IPS-18c (cell line): ENCODE measurements around the gene HOXD4.

Source experiments
- H3K4me3 ChIP-seq: 2 replicates; pipeline ENCODE4 v1.7.0; 2013; ENCODE audit warnings: low read depth, mild to moderate bottlenecking, low read length, moderate library complexity; ENCODE audit not compliant: insufficient read depth
- H3K9me3 ChIP-seq: one replicate; pipeline ENCODE4 v1.6.1; 2013; ENCODE audit warnings: mild to moderate bottlenecking, low read length, moderate library complexity; ENCODE audit not compliant: control insufficient read depth, insufficient read depth

Gene HOXD4

DNA sequence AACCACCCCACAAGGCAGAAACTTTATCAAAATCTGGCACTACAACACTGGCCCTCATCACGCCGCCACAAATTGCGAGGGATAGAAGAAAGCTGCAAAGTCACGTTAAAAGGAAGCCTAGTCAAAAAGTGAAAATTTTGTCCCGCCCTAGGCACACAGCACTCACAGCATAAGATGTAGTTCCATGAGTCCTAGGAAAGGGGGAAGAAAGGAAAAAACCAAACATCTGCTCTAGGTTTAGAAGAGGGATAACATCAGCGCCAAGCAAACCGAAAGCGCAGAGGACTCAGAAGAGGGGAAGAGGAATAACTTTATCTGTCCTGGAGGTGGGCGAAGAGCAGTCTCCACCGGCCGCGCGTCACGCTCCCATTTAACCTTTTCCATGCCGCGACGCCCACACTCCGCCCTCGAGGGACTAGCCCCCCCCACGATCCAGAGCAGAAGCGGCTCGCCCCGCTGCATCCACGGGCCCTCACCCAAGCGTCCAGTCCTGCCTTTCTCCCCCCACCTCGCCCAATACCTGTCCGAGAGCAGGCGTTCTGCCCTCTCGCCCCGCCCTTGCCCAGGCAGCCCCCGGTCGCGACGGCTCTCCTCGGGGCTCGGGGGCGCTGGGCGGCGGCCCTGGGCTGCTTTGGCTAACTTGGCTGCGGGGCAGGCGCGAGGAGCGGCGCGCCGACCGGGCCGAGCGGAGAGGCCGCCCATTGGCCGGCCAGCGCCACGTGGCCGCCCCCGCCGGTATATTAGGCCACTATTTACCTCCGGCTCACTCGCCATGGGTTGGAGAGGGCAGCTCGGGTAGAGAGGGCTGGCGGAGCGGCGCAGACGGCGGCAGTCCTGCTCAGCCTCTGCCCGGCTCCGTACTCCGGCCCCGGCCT is 36.8 kb downstream of the HOXD4 start, which contains the start of gene HOXD1:
TSS of gene HOXD1 (plus strand) at position 770 of the 875 bp plus-strand sequence. CDS start 134 bp downstream, outside the sequence.
- Histone ChIP-seq H3K9me3 (peaks cover 4% of the 10 kb centered on the region), H3K4me3 (peak within 1 kb of the TSS; percentile 43)

DNA sequence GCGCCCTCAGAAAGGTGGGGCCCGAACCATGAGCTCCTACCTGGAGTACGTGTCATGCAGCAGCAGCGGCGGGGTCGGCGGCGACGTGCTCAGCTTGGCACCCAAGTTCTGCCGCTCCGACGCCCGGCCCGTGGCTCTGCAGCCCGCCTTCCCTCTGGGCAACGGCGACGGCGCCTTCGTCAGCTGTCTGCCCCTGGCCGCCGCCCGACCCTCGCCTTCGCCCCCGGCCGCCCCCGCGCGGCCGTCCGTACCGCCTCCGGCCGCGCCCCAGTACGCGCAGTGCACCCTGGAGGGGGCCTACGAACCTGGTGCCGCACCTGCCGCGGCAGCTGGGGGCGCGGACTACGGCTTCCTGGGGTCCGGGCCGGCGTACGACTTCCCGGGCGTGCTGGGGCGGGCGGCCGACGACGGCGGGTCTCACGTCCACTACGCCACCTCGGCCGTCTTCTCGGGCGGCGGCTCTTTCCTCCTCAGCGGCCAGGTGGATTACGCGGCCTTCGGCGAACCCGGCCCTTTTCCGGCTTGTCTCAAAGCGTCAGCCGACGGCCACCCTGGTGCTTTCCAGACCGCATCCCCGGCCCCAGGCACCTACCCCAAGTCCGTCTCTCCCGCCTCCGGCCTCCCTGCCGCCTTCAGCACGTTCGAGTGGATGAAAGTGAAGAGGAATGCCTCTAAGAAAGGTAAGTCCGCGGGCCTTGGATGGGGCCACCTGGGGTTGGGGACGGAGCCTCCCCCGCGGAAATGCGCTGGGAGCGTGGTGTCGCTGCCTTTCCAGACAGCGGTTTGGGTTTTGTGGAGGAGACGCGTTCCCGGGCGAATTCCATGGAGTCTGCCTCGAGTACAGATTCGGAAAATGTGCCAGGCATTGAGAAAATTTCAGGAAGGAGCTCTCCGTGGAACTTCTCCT is 37.7 kb downstream of the HOXD4 start:
- H3K4me3 ChIP-seq: peak overlapping the region; percentile 43

DNA sequence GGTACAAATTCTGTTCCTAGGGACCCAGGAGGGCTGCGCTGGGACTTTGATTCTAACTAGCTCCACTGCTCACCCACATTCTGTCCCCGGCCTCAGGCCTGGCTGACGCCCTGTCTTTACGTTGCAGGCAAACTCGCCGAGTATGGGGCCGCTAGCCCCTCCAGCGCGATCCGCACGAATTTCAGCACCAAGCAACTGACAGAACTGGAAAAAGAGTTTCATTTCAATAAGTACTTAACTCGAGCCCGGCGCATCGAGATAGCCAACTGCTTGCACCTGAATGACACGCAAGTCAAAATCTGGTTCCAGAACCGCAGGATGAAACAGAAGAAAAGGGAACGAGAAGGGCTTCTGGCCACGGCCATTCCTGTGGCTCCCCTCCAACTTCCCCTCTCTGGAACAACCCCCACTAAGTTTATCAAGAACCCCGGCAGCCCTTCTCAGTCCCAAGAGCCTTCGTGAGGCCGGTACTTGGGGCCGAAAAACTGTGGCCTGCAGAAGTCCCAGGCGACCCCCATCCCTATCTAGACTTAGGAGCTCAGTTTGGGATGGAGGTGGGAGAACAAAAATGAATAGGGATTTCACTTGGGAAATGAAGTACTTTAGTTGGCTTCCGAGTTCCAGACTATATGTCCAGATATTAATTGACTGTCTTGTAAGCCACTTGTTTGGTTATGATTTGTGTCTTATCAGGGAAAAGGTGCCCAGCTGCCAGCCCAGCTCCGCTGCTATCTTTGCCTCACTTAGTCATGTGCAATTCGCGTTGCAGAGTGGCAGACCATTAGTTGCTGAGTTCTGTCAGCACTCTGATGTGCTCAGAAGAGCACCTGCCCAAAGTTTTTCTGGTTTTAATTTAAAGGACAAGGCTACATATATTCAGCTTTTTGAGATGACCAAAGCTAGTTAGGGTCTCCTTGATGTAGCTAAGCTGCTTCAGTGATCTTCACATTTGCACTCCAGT is 38.6 kb downstream of the HOXD4 start:
- Histone ChIP-seq H3K9me3 (peaks cover 4% of the 10 kb centered on the region), H3K4me3 (peak overlapping the region; percentile 4; the same call in 1 of the 2 replicates)

More for the DNA sequence above, 37.7 kb downstream of the HOXD4 start:
- peaks cover 4% of the 10 kb centered on the region for H3K9me3 ChIP-seq

DNA sequence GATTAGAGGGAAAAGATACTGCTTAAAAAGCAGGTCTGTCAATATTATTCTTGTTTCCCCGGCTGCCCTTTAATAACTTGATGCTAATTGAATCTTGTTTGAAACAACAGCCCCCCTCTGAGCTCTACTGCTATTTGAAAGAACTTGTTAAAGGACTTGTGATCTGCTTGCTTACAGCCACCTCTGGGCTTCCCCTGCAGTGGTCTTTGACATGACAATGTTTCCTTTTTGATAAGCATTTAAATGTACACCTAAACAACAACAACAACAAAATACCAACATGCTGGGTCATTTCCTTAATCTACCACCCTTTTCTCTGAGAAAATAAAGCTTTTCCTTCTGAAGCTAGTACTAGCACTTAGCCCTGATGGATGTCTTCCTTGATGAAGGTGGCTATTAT is 41.0 kb downstream of the HOXD4 start:
- Histone ChIP-seq H3K4me3 (no peak overlapping the region), H3K9me3 (peaks cover 2% of the 10 kb centered on the region)

DNA sequence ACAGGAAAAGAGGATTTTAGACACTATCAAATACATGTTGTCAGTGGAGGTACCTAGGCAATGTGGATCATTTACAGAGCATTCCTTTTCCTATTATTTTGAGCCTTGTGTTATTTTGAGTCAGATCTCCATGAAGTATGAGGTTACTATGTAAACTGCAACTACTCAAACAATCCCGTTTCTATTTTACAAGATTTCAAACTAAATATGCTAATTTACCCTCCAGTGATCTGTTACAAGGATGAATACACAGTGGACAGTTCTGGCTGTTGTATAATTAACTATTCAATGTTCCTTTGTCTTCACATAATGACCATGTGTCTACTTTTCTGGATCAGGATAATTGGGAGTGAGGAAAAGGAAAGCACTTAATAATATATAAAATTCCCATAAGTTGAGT is 41.7 kb downstream of the HOXD4 start:
- no peak overlapping the region for H3K4me3 ChIP-seq
- peaks cover 2% of the 10 kb centered on the region for H3K9me3 ChIP-seq

DNA sequence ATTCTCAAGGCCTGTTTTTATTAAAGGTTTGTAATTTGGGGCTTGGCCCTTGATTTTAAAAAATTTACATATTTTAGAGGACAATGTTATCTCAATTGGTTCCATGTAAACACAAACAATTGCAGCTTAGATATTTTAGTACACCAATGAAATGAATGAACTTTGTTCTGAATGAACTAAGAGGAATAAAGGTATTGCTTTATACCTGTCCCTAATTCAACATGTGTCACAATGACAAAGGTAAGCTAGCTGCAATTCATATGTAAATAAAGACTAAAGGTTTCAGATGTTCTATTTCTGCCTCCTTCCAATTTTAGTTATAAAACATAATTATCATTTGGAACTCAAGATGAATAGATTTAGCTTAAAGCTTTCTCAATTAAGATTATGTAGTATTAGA is 48.6 kb downstream of the HOXD4 start:
- H3K9me3 ChIP-seq: no peaks in the 10 kb centered on the region
- no peak overlapping the region for H3K4me3 ChIP-seq

DNA sequence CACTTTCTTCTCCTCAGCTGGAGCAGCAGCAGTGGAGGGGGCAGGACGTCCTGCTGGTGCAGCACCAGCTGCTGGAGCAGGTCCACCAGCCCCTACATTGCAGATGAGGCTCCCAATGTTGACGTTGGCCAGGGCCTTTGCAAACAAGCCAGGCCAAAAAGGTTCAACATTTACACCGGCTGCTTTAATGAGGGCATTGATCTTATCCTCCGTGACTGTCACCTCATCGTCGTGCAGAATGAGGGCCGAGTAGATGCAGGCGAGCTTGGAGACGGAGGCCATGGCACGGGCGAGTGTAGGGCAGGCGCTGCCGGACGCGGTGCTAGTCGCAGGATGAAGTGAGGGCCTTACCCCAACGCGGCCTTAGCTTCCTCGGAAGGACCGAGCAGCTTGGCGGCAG is 49.6 kb downstream of the HOXD4 start:
- H3K9me3 ChIP-seq: no peaks in the 10 kb centered on the region
- no peak overlapping the region for H3K4me3 ChIP-seq

DNA sequence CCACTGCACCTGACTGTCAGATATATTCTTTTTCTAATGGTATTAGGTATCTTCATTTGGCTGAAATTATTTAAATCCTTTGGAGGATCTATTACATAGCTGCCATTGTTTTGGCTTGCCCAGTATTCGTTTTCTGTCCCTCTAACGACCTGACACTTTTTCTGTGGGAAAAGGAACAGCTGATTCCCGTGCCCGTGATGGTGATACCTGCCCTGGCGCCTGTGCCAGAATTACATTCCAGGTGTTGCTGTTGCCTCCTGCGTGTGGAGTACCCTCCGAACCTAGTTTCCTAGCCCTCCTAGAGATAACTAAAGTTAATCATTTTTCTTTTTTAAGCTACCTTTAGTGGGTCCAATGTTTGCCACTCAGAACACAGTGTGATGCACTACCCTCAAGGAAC is 51.1 kb downstream of the HOXD4 start:
- no peaks in the 10 kb centered on the region for H3K9me3 ChIP-seq
- H3K4me3 ChIP-seq: no peak overlapping the region
